ENCODE data around the gene RYR1. TPM values are rescaled to one million over a fixed set of nuclear protein-coding genes. Genes with fewer than 3 reads are reported as not detected.

RYR1 gene
- total and polyA plus RNA-seq, 10 of the 15 experiments (the other 5 are each of a cell fraction or from before 2014, with no cell fraction given) = under 0.01 to 0.32 (median 0.07) TPM; not detected in 1

GRCh38 chr19:38402967-38403674 lies 30.4 kb upstream of the RYR1 start, which contains the start of gene FAM98C (continued):
- TF ChIP-seq SP1 (IDR thresholded peaks at IDR 0.05; ENCODE audit: low read depth, low read length) = peak; percentile 97
- peak; percentile 98 for TF ChIP-seq GATAD2B (conservative IDR thresholded peaks at IDR 0.05; ENCODE audit: low read depth)
- no peak for TF ChIP-seq POLR2AphosphoS5 (IDR thresholded peaks at IDR 0.05; ENCODE audit: low read length)
- peak; percentile 19; the same call in 1 of the 2 replicates for TF ChIP-seq CEBPZ (IDR thresholded peaks at IDR 0.05; ENCODE audit: low read depth, low read length)
- no peak for TF ChIP-seq E2F8 (IDR thresholded peaks at IDR 0.05; ENCODE audit: low read depth, partially characterized antibody)
- TF ChIP-seq NBN (IDR thresholded peaks at IDR 0.05) = peak; percentile 52; the same call in 1 of the 2 replicates
- TF ChIP-seq SMARCA5 (IDR thresholded peaks at IDR 0.05) = peak; percentile 76
- 0 out of 2 replicates have a peak, but pooled peaks have one; percentile 70 for TF ChIP-seq ELK1 (IDR thresholded peaks at IDR 0.05; ENCODE audit: low read depth, low read length)
- no peak for TF ChIP-seq ZBED1 (IDR thresholded peaks at IDR 0.05; ENCODE audit: borderline replicate concordance)
- peak; percentile 85 for TF ChIP-seq POLR2A (IDR thresholded peaks at IDR 0.05; ENCODE audit: low read depth, low read length)
- no peak for TF ChIP-seq IRF4 (IDR thresholded peaks at IDR 0.05; ENCODE audit: low read depth, low read length)
- 0 out of 2 replicates have a peak, but pooled peaks have one; percentile 45 for TF ChIP-seq E2F4 (IDR thresholded peaks at IDR 0.05; ENCODE audit: low read depth, low read length)
- TF ChIP-seq SIN3A (IDR thresholded peaks at IDR 0.05; ENCODE audit: low read depth, low read length) = peak; percentile 60; the same call in 1 of the 2 replicates
- no peak for TF ChIP-seq CHD4 (IDR thresholded peaks at IDR 0.05)
- peak; percentile 91 for TF ChIP-seq LARP7 (IDR thresholded peaks at IDR 0.05)
- TF ChIP-seq HDAC2 (IDR thresholded peaks at IDR 0.05) = no peak
- TF ChIP-seq CBFB (IDR thresholded peaks at IDR 0.05; ENCODE audit: low read depth) = no peak
- no peak for TF ChIP-seq ZNF384 (IDR thresholded peaks at IDR 0.05; ENCODE audit: borderline replicate concordance, low read depth, low read length)
- peak; percentile 16; the same call in 1 of the 2 replicates for TF ChIP-seq BACH1 (IDR thresholded peaks at IDR 0.05; ENCODE audit: borderline replicate concordance)
- no peak for TF ChIP-seq SUZ12 (IDR thresholded peaks at IDR 0.05; ENCODE audit: unreplicated experiment)
- TF ChIP-seq CTCF (IDR thresholded peaks at IDR 0.05 in 2 of 3, conservative IDR thresholded peaks at IDR 0.05 in 1 of 3; ENCODE audit: control insufficient read depth in 2 of 3, extremely low read depth in 1 of 3, insufficient read depth in 1 of 3, low read depth in 3 of 3, low read length in 3 of 3) = peak; percentile 88 to 94 (median 90)
